C4-2B (cell line): ENCODE results near the gene IL17F.

ENCODE experiments used
- CTCF ChIP-seq: fragments of 450-650 bp; conservative IDR thresholded peaks from 2 replicates; pipeline ENCODE4 v1.5.1; 2017; ENCODE audit warnings: mild to moderate bottlenecking
- ZFX ChIP-seq: fragments of 450-650 bp; IDR thresholded peaks from 2 replicates; pipeline ENCODE4 v1.6.1; 2017

GRCh38 chr6:52245425-52245824 lies 1.1 kb upstream of the IL17F start:
- TF ChIP-seq CTCF (no peak), ZFX (no peak)
